GM20000 (cell line): ENCODE measurements around the gene ZFP92.

Experiments used
- DNase-seq: peaks from one replicate; pipeline ENCODE4 v3.0.0; 2012; ENCODE audit warnings: low spot score
- TF ChIP-seq, protein P1 (sequence below): IDR thresholded peaks from 2 replicates; pipeline ENCODE4 v1.5.1; 2012; ENCODE audit warnings: mild to moderate bottlenecking, control low read depth; ENCODE audit errors: extremely low read depth, missing control alignments

Gene ZFP92

DNA sequence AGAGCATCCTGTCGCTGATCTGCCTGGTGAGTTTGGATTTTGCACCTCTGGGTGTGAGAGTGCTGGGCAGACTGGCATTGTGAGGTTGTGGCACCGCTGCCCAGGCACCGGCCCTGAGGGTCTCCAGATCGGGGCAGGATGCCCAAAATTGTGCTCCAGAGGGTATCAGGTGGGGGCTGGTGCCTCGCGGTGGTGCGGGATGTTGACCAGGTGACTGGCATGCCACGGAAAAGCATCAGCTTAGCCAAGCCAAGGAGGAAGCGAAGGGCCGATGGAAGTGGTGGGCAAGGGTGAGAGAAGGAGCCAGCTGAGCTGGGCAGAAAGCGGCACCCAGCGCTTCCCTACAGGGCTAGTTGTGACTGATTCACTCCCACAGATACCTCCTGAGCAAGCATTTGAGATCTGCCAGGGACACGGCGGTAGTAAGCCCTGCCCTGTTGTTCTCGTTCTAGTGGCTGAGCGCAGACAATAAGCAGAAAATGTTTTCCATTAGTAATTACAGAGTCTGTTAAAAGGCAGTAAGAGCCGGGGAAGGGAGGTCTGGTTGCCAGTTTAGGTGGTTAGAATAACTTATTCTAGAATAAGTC, 809 bp downstream of the ZFP92 start:
- TF ChIP-seq, protein P1, sequence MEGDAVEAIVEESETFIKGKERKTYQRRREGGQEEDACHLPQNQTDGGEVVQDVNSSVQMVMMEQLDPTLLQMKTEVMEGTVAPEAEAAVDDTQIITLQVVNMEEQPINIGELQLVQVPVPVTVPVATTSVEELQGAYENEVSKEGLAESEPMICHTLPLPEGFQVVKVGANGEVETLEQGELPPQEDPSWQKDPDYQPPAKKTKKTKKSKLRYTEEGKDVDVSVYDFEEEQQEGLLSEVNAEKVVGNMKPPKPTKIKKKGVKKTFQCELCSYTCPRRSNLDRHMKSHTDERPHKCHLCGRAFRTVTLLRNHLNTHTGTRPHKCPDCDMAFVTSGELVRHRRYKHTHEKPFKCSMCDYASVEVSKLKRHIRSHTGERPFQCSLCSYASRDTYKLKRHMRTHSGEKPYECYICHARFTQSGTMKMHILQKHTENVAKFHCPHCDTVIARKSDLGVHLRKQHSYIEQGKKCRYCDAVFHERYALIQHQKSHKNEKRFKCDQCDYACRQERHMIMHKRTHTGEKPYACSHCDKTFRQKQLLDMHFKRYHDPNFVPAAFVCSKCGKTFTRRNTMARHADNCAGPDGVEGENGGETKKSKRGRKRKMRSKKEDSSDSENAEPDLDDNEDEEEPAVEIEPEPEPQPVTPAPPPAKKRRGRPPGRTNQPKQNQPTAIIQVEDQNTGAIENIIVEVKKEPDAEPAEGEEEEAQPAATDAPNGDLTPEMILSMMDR: no peak
- DNase-seq: no peak

DNA sequence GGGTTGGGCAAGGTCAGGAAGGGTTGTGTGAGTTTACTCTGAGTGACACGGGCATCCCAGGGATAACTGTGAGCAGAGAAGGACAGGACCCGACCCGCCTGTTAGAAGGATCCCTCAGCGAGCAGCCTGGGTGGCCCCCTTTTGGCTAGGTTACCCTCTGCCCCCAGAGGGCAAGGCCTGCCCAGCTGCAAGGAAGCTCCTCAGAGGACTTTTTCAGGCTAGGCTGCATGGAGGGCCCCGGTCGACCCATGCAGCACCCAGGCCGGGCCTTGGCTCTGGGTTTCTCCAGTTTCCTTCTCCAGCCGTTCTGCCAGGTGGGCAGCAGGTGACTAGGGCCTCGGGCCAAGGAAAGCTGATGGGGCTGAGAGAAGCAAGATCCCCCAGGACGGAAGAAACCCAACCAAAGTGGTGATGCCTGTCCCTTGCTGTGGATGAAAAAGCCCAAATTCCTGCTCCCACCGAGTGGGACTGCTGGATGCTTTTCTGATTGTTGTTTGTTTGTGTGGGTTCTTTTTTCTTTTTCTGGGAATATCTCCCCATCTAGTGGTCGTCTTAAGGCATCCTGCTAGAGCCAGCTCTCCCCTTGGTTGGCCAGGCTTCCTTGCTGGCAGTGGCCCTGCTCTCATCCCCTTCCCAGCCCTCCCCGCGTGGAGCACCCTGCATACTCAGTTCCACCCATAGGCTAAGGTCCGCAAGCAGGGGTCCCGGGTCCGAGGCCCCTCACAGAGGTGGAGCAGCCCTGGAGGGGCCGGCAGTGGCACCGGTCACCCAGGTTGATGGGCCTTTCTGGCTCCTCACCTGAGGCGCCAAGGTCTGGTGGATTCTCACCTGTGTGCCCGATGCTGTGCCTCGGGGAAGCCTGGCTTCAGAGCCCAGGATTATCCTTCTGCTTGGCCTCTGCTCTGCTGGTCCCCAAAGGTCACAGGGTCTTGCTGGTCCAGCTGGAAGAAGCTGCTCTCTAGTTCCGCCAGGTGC, 1.8 kb downstream of the ZFP92 start:
- DNase-seq: no peak

DNA sequence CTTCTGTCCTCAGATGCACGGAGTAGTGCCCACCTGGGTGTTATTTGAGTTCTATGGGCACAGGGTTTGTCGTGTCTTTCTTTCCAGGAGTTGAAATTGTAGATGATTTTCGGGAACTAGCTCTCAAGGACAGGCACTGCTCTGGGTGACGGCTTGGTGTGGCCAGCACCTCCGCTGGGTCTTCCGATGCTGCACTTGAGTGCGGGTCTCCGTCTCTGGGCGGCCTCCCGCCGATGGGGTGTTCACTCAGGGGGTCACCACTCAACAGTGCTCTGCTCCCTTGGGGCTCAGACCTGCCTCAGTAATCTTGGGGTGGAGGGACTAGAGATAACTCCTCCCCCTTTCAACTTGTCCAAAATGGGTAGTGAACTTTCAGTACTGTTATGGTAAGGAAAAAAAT, 2.5 kb downstream of the ZFP92 start:
- TF ChIP-seq, protein P1: no peak
- DNase-seq: no peak

More for the DNA sequence above, 1.8 kb downstream of the ZFP92 start:
- TF ChIP-seq, protein P1: no peak

DNA sequence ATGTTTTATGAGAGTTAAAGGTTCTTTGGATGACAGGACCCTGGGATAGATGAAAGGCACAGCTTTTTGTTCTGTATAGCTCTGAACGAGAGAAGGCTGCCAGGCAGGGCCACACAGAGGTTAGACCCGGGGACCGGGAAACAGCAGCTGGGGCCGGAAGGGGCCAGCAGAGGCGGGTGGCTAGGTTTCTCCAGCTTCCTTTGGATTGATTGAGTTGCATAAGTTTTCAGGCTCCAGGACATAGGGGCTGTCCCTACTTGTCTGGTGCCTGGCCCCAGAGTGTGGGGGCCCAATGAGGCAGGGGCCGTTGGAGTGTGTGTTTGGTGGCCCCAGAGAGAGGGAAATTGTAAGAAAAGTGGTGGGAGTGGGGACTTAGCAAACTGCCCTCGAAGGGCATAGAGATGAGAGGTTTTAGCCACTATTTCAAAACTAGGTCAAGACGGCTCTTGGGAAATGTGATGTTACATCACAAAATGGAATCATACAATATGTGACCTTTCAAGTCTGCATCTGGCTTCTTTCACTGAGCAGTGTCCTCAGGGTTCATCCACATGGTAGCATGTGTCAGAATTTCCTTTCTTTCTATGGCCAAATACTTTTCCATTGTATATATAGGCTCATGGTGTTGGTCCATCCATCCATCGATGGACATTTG, 3.7 kb downstream of the ZFP92 start:
- DNase-seq: no peak
- TF ChIP-seq, protein P1: no peak

DNA sequence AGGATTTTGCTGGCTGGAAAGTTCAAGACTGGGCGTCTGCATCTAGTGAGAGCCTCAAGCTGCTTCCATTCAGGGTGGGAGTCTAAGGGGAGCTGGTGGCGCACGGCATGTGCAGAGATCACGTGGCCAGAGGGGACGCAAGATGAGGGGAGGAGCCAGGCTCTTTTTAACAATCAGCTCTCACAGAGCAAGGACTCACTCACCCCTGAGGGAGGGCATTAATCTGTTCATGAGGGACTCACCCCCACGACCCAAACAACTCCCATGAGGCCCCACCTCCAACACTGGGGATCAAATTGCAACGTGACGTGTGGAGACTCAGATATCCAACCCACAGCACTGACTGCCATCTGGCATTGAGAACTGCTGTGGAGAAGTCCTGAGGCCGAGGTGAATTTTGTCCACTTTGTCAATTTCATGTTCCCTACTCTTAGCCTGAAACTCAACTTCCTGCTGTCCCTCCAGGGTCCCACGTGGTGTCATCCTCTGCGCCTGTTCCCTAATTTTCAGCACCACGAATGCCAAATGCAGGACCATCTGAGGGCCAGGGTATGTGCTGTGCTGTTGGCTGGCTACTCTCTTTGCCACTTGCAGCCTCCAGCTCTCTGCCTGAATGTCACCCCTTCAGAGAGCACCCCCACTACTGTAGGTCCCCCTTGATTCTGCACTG, 5.6 kb downstream of the ZFP92 start:
- TF ChIP-seq, protein P1: no peak
- DNase-seq: no peak

DNA sequence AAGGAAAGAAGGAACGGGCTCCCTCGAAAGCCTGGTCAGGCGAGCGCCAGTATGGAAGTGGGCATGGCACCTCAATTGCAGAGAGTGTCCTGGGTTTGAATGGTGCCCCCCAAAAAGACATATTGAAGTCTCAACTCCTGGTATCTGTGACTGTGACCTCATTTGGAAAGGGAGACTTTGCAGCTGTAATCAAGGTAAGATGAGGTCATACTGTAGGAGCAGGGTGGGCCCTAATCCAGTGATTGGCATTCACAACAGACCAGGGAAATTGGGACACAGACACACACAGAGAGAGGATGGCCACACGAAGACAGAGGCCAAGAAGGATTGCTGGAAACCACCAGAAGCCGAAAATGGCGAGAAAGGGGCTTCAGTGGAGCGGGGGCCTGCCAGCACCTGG, 6.4 kb downstream of the ZFP92 start:
- DNase-seq: no peak

More for the DNA sequence above, 6.4 kb downstream of the ZFP92 start:
- TF ChIP-seq, protein P1: no peak
